NT2/D1 (cell line): ENCODE measurements around the gene DYRK1A.

Source experiments
- SUZ12 ChIP-seq: IDR thresholded peaks from 2 replicates; pipeline ENCODE4 v1.6.1; 2011; ENCODE audit not compliant: insufficient read length, insufficient read depth; ENCODE audit errors: extremely low read depth
- YY1 ChIP-seq: IDR thresholded peaks from 2 replicates; pipeline ENCODE4 v1.6.1; 2011; ENCODE audit not compliant: insufficient read length, insufficient read depth

GRCh38 chr21:37425001-37425400 lies 58.4 kb downstream of the DYRK1A start:
- no peak for TF ChIP-seq YY1
- no peak for TF ChIP-seq SUZ12
